ENCODE measurements around the gene CELA2A. TPM values are rescaled to one million over a fixed set of nuclear protein-coding genes. Genes with fewer than 3 reads are reported as not detected.
A peak's percentile ranks its signal among the peaks of the same experiment; 100 is the strongest.

The CELA2A gene
- polyA plus RNA-seq, 1 of the 3 experiments (the other 2 are of a cell fraction): not detected

GRCh38 chr1:15413563-15414444 lies 42.7 kb upstream of the CELA2A start (continued):
- TF ChIP-seq FOSL2 (IDR thresholded peaks at IDR 0.05; ENCODE audit: borderline replicate concordance, low read depth): no peak
- TF ChIP-seq EP300 (IDR thresholded peaks at IDR 0.05; ENCODE audit: borderline replicate concordance in 1 of 2, low read depth in 1 of 2, low read length in 1 of 2): no peak
- no peak for TF ChIP-seq TEAD4 (IDR thresholded peaks at IDR 0.05; ENCODE audit: borderline replicate concordance, insufficient read depth)
- no peak for TF ChIP-seq SIN3A (IDR thresholded peaks at IDR 0.05; ENCODE audit: borderline replicate concordance, low read depth, low read length)
- TF ChIP-seq FOXM1 (IDR thresholded peaks at IDR 0.05; ENCODE audit: low read depth): no peak

DNA sequence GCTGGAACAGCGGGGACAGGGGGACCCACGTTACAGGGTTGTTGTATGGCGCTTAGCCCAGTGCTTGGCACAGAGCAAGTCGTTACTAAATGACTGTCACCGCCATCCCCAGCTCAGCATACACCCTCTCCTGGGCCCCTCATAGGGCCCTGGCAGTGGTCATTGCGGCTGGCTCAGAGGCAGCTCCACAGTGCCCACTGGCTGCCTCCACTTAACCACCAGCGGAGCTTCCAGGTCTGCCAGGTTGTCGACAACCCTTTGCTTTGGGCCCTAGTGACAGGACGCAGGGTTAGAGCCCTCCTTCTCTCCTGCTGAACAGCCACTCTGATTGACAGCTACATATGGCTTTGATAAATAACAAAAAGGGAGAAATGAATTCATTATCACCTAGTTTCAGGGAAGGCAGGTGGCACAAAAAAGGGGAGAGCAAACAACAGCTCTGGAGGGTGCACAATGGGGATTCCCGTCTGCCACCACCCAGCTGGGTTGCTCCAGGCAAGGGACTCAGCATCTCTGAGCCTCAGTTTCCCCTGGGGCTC lies 42.0 kb upstream of the CELA2A start:
- Histone ChIP-seq H3K4me1 (ENCODE audit: control insufficient read depth in 1 of 2, insufficient read depth in 2 of 2, low read depth in 1 of 2, low read length in 1 of 2) (peaks cover 33 to 34% of the 10 kb centered on the region in 2 experiments; a peak in 3 of 4 replicates), H3K36me3 (replicated peaks in 1 of 2; ENCODE audit: control insufficient read depth in 1 of 2, insufficient read depth in 2 of 2, low read length in 1 of 2) (peaks cover 0 to 4% of the 10 kb centered on the region in 2 experiments), H3K4me2 (no peak overlapping the region), H3F3A (replicated peaks; ENCODE audit: insufficient read depth) (peaks cover 28% of the 10 kb centered on the region), H2AFZ (ENCODE audit: low read depth) (no peak overlapping the region), H3K27me3 (ENCODE audit: insufficient read depth) (no peaks in the 10 kb centered on the region), H3K9ac (no peak overlapping the region), H4K20me1 (ENCODE audit: insufficient read depth) (peaks cover 41% of the 10 kb centered on the region), H3K4me3 (ENCODE audit: low read depth in 2 of 2, low read length in 1 of 2) (no peak overlapping the region), H3K9me2 (no peaks in the 10 kb centered on the region), H3K27ac (ENCODE audit: low read depth in 2 of 2, low read length in 1 of 2) (peak overlapping the region in 1 of 2 experiments; percentile 87; a peak in 1 of 4 replicates), H3K9me3 (no peaks in the 10 kb centered on the region), H3K79me2 (ENCODE audit: insufficient read depth) (peaks cover 85% of the 10 kb centered on the region)
- POLR2A ChIA-PET: no interaction called here
- TF ChIP-seq FOXJ3 (CRISPR knock-in tag; IDR thresholded peaks at IDR 0.05) (no peak), EP300 (IDR thresholded peaks at IDR 0.05; ENCODE audit: borderline replicate concordance in 1 of 2, low read depth in 1 of 2, low read length in 1 of 2) (no peak), RAD21 (IDR thresholded peaks at IDR 0.05; ENCODE audit: low read length) (no peak), GABPA (IDR thresholded peaks at IDR 0.05; ENCODE audit: low read depth) (no peak), EZH2phosphoT487 (IDR thresholded peaks at IDR 0.05; ENCODE audit: borderline replicate concordance, low read depth) (no peak), CHD2 (IDR thresholded peaks at IDR 0.05; ENCODE audit: low read length, partially characterized antibody) (no peak), MXI1 (IDR thresholded peaks at IDR 0.05; ENCODE audit: low read depth, low read length) (no peak), POLR2AphosphoS5 (IDR thresholded peaks at IDR 0.05; ENCODE audit: low read depth, low read length) (no peak), GATA2 (CRISPR knock-in tag; IDR thresholded peaks at IDR 0.05) (no peak), RCOR1 (IDR thresholded peaks at IDR 0.05; ENCODE audit: low read length) (no peak), SIN3A (IDR thresholded peaks at IDR 0.05; ENCODE audit: borderline replicate concordance, low read depth, low read length) (no peak), JUND (IDR thresholded peaks at IDR 0.05) (no peak), USF1 (IDR thresholded peaks at IDR 0.05; ENCODE audit: borderline replicate concordance, low read depth) (no peak), TEAD4 (IDR thresholded peaks at IDR 0.05; ENCODE audit: borderline replicate concordance, insufficient read depth) (no peak), ELF1 (IDR thresholded peaks at IDR 0.05) (no peak)
- TF ChIP-seq, protein P1, sequence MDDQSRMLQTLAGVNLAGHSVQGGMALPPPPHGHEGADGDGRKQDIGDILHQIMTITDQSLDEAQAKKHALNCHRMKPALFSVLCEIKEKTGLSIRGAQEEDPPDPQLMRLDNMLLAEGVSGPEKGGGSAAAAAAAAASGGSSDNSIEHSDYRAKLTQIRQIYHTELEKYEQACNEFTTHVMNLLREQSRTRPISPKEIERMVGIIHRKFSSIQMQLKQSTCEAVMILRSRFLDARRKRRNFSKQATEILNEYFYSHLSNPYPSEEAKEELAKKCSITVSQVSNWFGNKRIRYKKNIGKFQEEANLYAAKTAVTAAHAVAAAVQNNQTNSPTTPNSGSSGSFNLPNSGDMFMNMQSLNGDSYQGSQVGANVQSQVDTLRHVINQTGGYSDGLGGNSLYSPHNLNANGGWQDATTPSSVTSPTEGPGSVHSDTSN (IDR thresholded peaks at IDR 0.05): no peak
- TF ChIP-seq, protein P2, sequence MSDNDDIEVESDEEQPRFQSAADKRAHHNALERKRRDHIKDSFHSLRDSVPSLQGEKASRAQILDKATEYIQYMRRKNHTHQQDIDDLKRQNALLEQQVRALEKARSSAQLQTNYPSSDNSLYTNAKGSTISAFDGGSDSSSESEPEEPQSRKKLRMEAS (IDR thresholded peaks at IDR 0.05; ENCODE audit: low read depth): no peak
- no peak for DNase-seq
- 95% methylated on average over 9 of the region's 10 CpGs for WGBS (ENCODE audit: low lambda C conversion rate)
- CTCF ChIA-PET: interaction anchor here (1.0 to 1.5 kb wide), 2 partner anchors 11 to 91 kb away, joined by 3 to 8 read pairs; no protein-coding TSS in a partner anchor

All from SK-N-SH (cell line).